Measurements from ENCODE around the gene PKNOX2.

The PKNOX2 gene

DNA sequence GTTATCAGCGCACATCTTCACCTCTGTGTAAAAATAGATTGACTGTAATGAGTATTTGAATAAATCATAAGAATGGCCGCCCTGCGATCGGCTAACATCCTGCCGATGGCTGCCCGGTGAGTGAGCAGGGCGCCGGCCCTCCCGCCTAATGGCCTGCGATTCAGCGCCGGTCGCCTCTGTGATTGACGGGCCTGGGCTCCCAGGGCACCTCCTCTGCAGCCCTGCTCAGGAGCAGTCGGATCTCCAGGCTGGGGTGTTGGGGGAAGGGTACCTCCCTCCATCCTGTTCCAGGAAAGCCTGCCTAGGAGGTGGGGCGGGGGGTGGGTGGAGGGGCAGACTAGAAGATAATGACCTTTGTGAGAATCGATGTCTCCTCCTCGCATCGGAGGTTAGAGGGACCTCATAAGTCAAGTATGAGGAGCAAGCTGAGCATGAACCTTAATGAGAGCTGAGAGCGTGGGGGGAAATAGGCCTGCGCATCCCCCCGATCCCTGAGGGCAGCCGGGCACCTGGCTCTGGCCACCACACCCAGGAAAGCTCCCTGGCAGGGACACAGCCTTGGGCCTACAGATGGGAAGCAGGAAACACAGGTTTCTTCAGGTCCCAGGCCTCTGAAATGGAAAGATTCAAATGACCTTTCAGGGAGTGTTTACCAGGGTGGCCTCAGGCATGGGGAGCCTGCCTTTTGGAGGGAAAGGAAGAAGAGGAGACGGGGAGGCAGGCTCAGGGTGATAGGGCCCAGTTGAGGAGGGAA, 71.7 kb downstream of the PKNOX2 start:
- DNase-seq, result no peak

DNA sequence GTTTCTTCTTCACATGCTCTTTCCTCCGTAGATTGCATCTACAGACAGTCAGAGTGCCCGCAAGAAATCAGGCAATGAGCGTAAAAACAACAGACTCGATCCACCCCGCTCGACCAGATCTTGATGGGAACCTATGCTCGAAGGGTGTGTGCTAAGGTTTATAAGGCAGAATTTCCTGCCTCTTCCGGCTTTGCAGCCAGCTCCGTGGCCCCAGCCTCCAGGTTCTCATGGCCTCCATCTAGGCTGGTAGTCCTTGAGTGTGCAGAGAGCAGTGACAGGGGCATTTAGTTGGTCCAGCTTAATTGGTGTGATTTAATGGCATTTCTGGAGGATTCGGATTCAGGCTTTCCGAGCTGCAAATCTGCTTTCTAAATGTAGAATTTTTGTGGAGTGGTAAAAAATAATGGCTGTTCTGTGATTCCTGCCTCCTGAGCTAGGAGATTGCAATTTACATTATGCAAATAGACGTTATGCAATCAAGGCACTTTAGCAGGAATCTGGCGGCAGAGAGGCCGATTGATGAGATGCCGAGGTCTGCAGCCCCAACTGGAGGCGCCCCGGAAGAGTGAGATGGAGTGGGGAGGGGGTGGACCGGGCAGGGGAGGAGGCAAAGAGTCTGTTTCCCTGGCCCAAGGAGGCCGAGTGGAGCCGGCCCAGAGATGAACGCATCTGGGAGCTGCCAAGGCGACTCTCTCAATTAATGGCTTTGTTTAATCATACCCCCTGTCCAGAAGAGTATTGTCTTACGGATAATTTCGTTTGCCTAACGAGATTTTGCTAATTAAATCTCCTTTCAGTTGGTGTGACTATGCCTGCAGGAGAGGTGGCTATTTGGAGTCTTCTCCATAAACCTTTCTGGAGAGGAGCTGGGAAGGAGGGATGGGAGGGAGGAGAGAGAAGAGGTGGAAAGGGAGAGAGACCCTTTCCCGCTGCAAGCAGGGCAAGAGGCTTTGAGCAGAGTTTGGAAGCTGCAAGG, 75.3 kb downstream of the PKNOX2 start:
- no peak for DNase-seq

DNA sequence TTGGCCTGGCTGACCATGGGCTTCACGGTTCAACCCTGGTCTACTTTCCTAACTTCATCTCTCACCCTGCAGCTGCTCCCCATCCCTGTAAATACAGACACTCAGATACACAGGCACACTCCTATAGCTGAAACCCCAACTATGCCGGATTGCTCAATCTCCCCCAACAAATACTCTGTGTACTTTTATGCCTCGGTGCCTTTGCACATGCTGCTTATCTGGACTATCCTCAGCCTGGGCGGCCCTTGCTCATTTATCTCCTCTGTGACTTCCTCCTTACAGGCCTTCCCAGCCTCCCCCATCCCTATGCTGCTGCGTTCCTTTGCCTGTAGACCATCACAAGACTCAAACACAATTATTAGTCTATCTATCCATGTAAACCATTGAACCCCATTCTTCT, 76.6 kb downstream of the PKNOX2 start:
- DNase-seq, result no peak

DNA sequence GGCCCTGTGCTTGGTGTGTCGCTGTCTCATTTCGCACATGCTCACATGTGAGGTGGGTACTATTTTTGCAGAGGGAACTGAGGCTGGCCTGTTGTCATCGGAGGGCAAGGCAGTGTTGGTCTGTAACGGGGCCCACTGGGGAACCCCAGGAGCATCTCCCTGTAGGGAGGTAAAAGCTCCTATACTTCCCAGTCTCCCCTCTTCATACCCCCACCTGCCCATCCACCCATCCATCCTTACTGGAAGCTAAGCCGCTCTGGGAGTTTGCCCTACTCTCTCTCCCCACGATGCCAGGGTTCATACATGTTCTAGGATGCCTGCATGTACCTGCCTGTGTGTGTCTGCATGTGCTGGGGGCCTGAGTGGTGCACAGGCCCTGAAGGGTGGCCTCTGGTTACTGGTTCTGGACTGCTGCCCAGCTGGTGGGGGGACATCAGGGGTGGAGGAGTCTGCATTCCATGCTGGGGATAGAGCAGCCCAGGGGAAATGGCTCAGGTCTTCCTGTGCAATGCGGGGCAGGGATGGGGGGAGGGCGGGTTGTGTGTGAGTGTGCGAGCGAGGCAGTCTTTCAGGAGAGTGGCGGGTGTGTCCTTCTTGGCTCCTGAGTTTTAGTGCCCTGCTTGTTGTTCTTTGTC, 77.7 kb downstream of the PKNOX2 start:
- DNase-seq, result no peak

DNA sequence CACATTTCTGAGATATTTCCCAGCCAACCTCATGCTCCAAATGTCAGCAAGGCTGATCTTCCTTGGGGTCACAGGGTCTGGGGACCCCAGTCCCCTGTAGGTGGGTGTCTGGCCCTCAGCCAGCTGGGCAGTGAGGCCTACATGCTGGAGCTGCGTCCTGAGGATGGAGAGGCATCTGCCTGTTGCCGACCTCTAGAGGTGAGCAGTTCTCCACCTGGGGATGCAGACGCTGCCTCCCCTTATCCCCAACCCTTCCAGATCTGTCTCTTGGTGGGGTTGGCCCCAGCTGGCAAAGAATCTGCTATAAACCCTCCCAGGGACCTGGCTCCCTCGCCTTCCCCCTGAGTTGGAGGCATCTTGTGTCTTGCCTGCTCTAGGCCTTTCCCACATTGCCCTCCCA, 79.6 kb downstream of the PKNOX2 start:
- no peak for DNase-seq

DNA sequence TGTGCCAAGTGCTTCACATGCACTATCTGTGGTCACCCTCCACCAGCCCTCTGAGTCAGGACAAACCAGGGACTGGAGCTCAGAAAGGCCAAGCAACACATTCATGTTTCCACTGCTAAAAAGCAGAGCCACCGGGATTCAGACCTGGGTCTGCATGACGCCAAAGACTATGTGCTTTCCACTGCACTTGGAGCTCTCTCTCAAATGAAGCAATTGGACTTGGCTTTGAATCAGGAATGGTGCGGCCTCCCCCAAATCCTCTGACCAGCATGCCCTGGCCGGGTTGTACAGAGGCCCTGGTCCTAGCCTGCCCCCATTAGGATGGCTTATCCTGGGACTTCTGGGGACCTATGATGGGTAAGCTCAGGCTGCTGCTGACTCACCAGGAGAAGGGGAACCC, 80.7 kb downstream of the PKNOX2 start:
- DNase-seq, result no peak

DNA sequence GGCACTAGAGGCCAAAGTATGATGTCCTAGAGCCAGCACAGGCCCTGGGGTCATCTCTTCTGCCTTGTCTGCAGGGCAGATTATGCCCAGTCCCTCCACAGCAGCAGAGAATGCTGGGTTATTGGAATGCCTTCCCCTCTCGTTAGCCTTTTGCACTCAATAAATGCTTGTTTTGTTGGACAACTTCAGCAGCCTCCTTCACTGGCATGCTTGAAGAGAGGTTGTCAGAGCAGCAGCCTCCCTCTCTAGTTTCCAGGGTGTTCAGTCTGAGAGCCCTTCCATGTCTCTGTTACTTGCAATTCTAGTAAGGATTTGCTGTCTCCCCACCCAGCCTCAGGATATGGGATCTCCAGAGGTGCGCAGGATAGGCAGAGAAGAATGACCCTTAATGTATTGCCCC, 82.9 kb downstream of the PKNOX2 start:
- DNase-seq, result no peak

DNA sequence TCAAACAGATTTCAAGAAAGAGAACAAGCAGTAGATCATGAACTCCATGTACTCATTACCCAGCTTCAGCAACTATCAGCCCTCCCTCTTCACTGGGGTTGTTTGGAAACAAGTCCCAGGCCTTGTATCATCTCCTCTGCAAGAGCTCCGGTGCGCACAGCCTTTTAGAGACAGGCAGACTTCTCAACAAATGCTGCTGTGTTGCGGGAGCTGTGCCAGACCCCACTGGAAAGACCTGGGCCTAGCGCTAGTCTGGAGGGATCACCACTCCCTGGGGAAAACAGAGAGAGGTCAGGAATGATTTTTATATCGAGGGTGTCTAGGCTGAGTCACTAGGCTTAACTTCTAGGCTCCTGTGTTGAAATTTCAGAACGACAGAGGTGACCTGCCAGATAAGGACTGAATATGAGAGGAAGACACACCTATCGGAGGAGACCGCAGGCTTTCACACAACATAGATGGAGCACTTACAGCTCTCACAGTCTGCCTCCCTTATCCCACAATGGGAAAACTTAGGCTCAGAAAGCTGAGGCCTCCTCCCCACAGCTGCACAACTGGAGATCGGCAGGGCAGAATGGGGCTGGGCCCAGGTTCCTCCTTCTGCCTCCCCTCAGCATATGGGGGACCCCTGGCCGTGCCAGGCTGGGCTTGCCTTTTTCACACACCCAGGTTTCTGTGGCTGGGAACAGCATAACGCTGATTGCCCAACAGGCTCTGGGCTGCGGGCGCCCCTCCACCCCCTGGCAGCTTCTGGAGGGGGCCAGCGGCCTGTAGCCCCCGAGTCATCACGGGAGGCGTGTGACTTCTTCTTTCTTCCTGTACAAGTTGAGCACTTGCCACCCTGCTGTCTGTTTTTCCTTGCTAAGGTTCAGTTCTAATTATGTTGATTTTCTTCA, 86.0 kb downstream of the PKNOX2 start:
- DNase-seq, result peak; percentile 14

DNA sequence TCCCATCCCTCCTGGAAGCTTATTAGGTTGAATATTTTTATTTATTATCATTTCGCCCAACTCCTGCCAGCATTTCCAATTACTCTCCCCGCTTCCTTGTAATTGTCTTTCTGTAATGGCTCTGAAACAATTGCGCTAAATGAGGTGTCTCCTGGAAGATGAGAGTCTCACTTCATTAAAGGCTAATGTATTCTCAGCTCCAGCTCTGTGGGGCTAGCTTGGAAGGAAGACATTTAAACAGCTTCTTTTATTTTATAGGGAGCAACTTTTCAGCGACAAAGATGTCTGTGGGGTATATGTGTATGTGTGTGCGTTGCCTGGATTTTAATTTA, 86.6 kb downstream of the PKNOX2 start:
- DNase-seq, result no peak

DNA sequence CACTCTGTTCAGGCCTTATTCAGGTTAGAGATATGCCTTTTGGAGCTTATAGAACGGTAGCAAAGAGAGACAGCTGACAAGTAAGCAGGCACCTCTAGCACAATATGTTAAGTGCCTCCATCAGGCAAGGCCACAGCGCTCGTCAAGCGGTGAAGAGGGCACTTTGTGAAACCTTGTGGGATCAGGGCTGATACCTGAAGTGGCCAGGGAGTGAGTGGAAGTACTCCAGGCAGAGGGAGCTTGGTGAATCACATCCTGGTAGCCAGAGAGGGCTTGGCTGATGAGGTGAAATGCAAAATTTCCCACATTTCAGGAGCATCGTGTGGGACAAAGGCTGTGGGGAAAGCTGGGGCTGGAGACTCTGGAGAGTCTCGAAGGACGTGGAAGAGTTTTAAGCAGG, 87.4 kb downstream of the PKNOX2 start:
- DNase-seq, result no peak

DNA sequence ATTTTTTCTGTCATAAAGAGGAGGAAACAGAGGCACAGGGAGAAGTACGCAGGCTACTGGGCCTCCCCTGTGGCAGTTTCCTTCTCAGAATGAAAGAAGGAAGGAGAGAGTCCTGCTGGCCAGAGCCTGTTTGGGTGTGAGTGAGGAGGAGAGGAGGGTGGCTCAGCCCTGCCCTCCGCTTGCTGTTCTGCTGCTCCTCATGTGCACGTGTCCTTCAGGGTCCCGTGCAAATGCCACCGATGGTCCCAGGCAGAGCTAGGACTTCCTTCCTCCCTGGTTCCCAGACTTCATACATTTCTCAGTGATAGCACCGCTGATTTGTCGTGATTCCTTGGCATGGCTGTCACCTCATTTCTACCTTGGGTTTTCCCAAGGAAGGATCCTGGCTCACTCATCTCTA, 88.7 kb downstream of the PKNOX2 start:
- no peak for DNase-seq

DNA sequence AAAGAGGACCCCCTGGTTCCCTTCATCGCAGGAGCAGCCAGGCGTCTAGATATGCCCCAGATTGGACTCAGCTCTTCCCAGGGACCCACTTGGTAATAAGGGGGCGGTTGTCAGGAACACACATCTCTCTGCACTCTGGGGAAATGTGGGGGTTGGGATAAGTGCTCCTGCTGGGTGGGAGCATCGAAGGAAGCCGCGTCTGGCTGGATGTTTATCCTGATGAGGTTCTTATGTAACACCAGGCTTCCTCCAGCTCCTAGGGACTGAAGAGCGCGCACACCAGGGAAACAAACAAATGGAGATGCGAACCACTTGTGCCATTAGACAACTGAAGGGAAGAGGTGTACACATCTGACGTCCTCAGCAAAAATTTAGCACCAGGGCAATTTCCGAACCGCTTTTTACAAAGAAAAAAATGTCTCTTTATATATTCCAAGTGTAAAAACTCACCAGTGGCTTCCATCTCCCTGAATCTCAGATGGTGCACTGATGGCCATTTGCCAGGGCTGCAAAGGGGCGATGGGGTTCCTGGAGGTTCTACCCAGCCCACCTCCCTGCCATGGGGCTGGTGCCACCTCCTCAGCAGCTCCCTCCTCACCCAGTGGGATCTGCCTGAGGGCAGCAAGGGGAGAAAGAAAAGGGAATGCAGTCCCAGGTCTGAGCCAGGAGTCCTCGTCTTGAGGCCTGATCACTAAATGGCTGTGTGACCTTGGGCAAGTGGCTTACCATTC, 89.4 kb downstream of the PKNOX2 start:
- DNase-seq, result no peak

DNA sequence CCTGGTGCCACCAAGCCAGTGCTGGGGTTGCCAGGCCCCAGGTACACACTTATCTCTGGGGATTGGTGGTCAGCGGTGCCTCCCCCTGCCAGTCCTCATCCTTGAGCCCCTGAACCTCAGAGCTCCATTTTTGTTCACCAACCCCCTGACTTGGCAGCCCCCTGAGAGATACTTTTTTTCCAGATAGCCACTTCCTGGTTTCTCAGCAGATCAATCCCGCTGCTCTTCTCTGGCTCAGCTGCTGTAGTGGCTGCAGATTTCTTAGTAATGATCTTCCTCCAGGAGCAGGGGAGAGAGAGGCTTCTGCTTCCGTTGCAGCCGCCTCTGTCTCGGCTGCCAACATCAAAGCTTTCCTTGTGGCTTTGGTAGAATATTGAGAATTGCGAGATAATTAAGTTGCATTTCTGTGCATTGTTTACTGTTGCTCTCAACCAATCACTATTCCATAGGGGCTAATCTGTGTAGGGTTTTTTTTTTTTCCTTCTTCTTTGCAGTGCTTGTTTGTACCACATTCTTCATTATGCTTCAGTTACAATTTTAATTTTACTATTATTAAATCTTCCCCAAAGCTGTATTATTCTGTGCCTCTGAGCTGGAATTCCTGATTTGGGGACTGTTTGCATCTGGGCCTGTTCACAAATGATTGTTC, 92.1 kb downstream of the PKNOX2 start:
- DNase-seq, result peak; percentile 27

DNA sequence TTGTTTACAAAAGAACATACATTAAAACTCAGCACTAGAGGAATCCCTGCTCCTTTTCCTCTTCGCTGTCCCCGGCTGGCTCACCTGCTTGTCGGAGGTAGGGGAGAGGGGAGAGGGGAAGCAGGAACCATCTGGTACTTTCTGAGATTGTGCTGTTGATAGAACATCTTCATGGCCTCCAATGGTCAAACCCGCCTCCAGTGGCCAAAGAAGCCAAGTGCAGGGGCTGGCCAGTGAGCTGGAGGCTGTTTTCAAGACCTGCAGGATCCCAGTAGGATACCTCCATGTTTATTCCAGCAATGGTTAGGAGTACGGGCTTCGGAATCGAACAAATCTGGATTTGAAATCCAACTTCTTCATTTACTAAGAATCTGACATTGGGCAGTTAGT, 92.6 kb downstream of the PKNOX2 start:
- no peak for DNase-seq

DNA sequence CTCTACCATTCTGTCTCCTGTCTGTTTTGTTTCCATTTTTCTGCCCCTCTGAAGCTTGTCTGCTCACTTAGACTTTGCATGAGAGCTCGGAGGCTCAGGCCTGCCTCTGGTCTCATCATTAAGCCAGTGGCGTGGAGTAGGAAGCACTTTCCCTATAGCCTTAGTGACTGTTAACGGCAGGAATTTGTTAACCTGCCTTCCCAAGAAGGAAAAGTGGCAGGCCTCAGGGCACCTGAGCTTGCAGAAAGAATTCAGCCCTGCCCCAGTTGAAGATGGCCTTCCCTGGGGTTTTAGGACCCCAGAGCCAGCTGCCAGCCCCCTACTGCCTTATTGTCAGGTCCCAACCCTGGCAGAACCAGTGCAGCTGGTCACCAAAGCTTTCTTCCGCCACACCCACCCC, 93.2 kb downstream of the PKNOX2 start:
- no peak for DNase-seq

DNA sequence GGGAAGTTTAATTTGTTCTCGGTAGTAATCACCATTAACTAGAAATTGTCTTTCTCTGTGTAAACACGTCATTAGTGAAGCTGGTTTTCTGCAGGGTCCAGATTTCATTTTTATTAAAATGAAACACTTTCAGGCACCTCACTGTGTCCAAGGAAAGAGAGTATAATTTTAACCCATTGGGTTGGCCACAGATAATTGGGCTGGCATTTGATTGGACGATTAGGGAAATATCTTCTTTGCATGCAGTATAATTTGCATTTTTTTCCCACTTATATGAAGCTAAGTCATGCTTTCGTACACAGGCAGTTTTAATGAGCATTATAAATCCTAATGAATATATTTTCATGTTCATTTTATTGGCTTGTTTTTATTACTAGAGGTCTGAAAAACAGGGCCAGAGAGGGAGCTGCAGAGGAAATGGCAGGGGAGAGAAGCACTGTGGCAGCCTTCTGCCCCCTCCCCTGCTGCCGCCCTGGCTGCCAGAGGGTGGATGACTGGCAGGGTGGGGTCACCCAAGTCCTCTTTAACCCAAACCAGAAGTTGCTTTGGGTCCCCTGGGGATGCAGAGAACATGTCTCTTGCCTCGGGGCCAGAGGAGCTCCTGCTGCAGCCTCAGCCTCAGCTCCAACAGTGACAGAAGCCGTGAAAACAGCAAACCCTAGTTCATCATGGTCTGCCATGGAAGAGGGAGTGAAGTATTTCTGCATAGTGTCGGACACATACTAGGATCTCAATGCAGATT, 93.9 kb downstream of the PKNOX2 start:
- DNase-seq, result peak; percentile 74

DNA sequence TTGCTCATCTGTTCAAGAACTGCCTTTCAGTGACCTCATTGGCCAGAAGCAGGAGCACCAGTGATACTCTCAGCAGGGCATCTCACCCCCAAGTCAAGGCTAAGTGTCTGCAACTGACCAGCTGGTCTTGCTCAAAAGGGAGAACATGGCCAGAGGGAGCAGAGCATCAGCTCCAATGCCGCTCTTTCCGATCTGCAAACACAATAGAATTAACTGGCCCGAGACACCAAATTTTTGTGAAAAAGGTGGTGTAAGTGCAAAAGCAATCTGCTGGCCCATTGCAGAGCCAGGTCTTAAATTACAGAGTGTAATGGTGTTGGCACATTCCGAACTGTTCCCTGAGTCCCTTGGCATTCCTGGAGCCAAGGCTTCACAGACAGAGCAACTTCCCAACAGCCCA, 97.0 kb downstream of the PKNOX2 start:
- DNase-seq, result no peak

DNA sequence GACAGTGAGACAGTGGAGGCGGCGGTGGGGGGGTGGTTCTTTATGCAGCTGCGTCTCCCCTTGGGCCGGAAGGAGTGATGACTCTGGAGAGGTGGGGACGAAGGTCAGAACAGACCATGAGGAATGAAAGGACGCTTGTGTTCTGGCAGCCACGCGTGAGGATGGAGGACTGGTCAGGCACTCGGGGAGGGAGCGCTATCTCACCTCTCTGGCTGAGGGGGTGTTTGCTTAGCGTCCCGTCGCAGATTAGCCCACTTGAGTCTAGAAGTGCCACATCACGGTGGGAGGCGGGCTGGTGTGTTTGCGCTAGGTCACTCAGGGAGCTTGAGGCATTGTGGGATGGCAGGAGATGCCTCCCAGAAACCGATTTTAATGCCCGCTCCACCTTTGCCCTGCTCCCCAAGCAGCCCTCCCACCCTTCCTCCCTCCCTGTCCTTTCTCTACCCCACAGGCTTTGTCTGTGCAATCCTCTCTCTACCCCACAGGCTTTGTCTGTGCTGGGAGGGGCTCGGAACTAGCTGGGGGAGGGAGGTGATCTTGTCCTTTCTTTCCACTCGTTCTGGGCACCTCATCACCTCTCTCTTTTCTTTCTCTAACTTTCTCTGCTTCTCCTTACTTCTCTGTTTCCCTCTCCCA, 97.8 kb downstream of the PKNOX2 start:
- DNase-seq, result peak; percentile 58

DNA sequence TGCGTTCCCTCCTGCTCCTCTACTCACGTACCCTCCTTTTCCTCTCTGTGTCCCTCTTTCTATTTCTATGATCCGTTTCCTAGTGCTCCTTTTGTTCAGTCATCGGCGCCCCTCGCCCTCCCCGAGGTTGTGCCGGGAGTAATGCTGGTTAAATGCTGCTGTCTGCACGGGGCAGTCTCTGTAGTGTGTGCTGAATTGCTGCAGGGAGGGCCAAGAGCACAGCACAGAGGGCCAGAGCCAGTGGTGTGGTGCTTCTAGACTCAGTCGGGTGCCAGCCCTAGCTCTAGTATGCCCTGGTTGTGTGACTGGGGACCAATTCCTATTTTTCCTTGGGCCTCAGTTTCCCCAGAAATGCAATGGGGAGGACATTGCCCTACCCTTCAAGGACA, 98.3 kb downstream of the PKNOX2 start:
- no peak for DNase-seq

DNA sequence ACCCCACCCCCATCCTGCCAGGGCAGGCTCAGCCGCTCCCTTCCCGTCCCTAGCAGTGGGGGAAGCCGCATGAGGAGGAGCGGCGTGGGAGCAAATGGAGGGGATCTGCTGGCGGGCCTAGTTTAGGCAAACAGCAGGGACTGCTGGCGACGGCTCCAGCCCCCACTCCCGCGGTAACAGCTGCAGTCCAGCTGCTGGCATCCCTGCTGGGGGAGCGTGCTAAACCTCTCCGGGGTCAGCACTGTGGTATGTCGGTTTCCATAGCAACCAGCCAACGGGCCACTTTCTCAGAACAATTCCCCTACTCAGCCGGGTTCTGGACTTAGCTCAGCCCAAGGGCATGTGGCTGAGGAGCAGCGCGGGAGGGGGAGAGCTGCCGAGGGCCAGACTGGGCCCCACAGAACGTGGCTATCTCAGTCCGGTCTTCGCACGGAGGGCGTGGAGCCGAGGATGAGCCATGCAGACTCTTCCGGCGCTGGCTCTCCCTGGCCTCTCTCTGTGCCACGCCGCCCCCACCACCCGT, 98.8 kb downstream of the PKNOX2 start:
- DNase-seq, result peak; percentile 100
